Endothelial cell of umbilical vein (primary cell): Measurements from ENCODE around the gene HES3. TPM values are rescaled to one million over a fixed set of nuclear protein-coding genes. Genes with fewer than 3 reads are reported as not detected.

Source experiments
- BruUV-seq: library from RNA; stranded (reverse); fragments of 400-500 nt; replicated peaks from 2 replicates; lab custom pipeline; 2021; lab: Mats Ljungman, UMichigan
- CTCF ChIA-PET: fragments of 300-600, 350-600 bp; sonication (Branson Sonifier 250); formaldehyde crosslinking; loops from one replicate; lab custom pipeline; 2021; ENCODE audit warnings: antibody characterized with exemption, inconsistent platforms; lab: Charles Lee
- POLR2A ChIA-PET: fragments of 300-600, 350-600 bp; sonication (Branson Sonifier 250); formaldehyde crosslinking; loops from one replicate; lab custom pipeline; 2021; ENCODE audit warnings: antibody characterized with exemption, inconsistent platforms; lab: Charles Lee
- DNase-seq: peaks from one replicate; pipeline ENCODE4 v3.0.0-alpha.2; 2011; ENCODE audit warnings: low read depth, low spot score
- FAIRE-seq: peaks from 2 replicates; lab custom pipeline; 2011; peaks lifted over from hg19 to GRCh38; lab: Jason Lieb, UNC
- H2AFZ ChIP-seq: 2 replicates; pipeline ENCODE4 v1.6.0; 2012; ENCODE audit warnings: low read depth, low read length, control low read depth, inconsistent platforms
- H3K27ac ChIP-seq: 2 replicates; pipeline ENCODE4 v1.5.1; 2011; ENCODE audit warnings: low read depth, mild to moderate bottlenecking, control low read depth, low read length, moderate library complexity; ENCODE audit not compliant: insufficient read depth
- H3K27me3 ChIP-seq, 2 experiments: 2 replicates each; pipeline versions ENCODE4 v1.6.0 to v1.6.1; 2011; ENCODE audit warnings: low read length in 2 of 2, mixed read lengths in 1 of 2; ENCODE audit not compliant: control insufficient read depth in 2 of 2, insufficient read depth in 2 of 2
- H3K36me3 ChIP-seq, 2 experiments: 2 replicates in 1 of 2; 3 replicates in 1 of 2; pipeline ENCODE4 v1.5.1; 2011; ENCODE audit warnings: low read length in 2 of 2, mild to moderate bottlenecking in 1 of 2, moderate library complexity in 1 of 2; ENCODE audit not compliant: control insufficient read depth in 2 of 2, insufficient read depth in 2 of 2; ENCODE audit errors: extremely low read depth in 1 of 2
- H3K4me1 ChIP-seq: 3 replicates; pipeline ENCODE4 v1.5.1; 2011; ENCODE audit warnings: mild to moderate bottlenecking, low read length; ENCODE audit not compliant: control insufficient read depth, insufficient read depth; ENCODE audit errors: extremely low read depth
- H3K4me2 ChIP-seq: 2 replicates; pipeline ENCODE4 v1.6.1; 2011; ENCODE audit warnings: low read length, control low read depth, mixed read lengths; ENCODE audit not compliant: insufficient read depth
- H3K4me3 ChIP-seq, 3 experiments: fragments of 200-600 bp in 1 of 3; sonication (generic), shearing (Covaris generic) in 1 of 3; replicated peaks in 1 of 3; 2 replicates each; pipeline ENCODE4 v1.5.1; 2011 to 2016; ENCODE audit warnings: control low read depth in 3 of 3, low read length in 3 of 3, mild to moderate bottlenecking in 2 of 3, inconsistent platforms in 1 of 3, low read depth in 1 of 3, moderate library complexity in 1 of 3; ENCODE audit not compliant: insufficient read depth in 1 of 3
- H3K79me2 ChIP-seq: 2 replicates; pipeline ENCODE4 v1.6.0; 2012; ENCODE audit warnings: low read length, inconsistent platforms; ENCODE audit not compliant: control insufficient read depth, insufficient read depth
- H3K9ac ChIP-seq: replicated peaks from 2 replicates; pipeline ENCODE3; 2011; ENCODE audit warnings: low read length, control low read depth; ENCODE audit not compliant: insufficient read depth; ENCODE audit errors: extremely low read depth
- H3K9me1 ChIP-seq: replicated peaks from 3 replicates; pipeline ENCODE4 v1.6.0; 2011; ENCODE audit warnings: mild to moderate bottlenecking, low read length; ENCODE audit not compliant: control insufficient read depth, insufficient read depth; ENCODE audit errors: extremely low read depth
- H3K9me3 ChIP-seq: replicated peaks from 2 replicates; pipeline ENCODE4 v1.5.1; 2012; ENCODE audit warnings: low read length, inconsistent platforms; ENCODE audit not compliant: control insufficient read depth, insufficient read depth
- H4K20me1 ChIP-seq: replicated peaks from 2 replicates; pipeline ENCODE3; 2011; ENCODE audit warnings: mild to moderate bottlenecking, low read length; ENCODE audit not compliant: control insufficient read depth, insufficient read depth; ENCODE audit errors: extremely low read depth
- CTCF ChIP-seq, 2 donors: IDR thresholded peaks; 1 replicate in 1 of 2; 2 replicates in 1 of 2; pipeline ENCODE4 v1.5.1; 2011; ENCODE audit warnings: low read length in 2 of 2, mild to moderate bottlenecking in 2 of 2, moderate library complexity in 2 of 2, control low read depth in 1 of 2, inconsistent platforms in 1 of 2, low read depth in 1 of 2; ENCODE audit not compliant: insufficient read depth in 1 of 2; ENCODE audit errors: extremely low read depth in 1 of 2
- FOS ChIP-seq: IDR thresholded peaks from 2 replicates; pipeline ENCODE4 v1.6.1; 2011; ENCODE audit warnings: mild to moderate bottlenecking, low read length, moderate library complexity, borderline replicate concordance; ENCODE audit not compliant: insufficient read depth
- JUN ChIP-seq: IDR thresholded peaks from 2 replicates; pipeline ENCODE4 v1.6.1; 2011; ENCODE audit warnings: borderline replicate concordance, low read depth; ENCODE audit not compliant: insufficient read length, insufficient read depth
- POLR2AphosphoS5 ChIP-seq: IDR thresholded peaks from 2 replicates; pipeline ENCODE4 v1.6.1; 2012; ENCODE audit warnings: low read depth, mild to moderate bottlenecking, control low read depth, low read length, moderate library complexity; ENCODE audit not compliant: insufficient read depth
- dilution Hi-C: fragments of 300-500 bp; cut with MboI; formaldehyde crosslinking; loops from one replicate; pipeline ENCODE4 v1.15.0; 2019; ENCODE audit warnings: low sequenced_read_pairs; ENCODE audit not compliant: extremely low pct_ligation_motif_present
- intact Hi-C: fragments of 100-400 bp; cut with micrococcal nuclease; formaldehyde crosslinking; loops from one replicate; pipeline ENCODE4 v1.10.0; 2022
- polyA plus RNA-seq, 4 experiments: library from polyadenylated mRNA; depleted of rRNA in 3 of 4; stranded (reverse) in 3 of 4; unstranded in 1 of 4; fragments of >200 nt; gene quantifications; 2 replicates each; pipeline versions ENCODE4 v1.2.1 to v1.2.3, GENCODE V29; 2011 to 2012; ENCODE audit warnings: missing spikeins in 1 of 4
- total RNA-seq: library from RNA; stranded (reverse); gene quantifications from 2 replicates; pipeline ENCODE4 v1.2.3, GENCODE V29; 2021

Gene HES3
- total and polyA plus RNA-seq, 2 donors (not counting 3 experiments of a cell fraction or from before 2014, with no cell fraction given), result not detected

- no TSS peak for BruUV-seq
- POLR2A ChIA-PET, result no interaction called here
- dilution Hi-C loops, result no loop called here
Measured at GRCh38 chr1:6246497-6247467, 2.8 kb downstream of the HES3 start.

More at GRCh38 chr1:6246497-6247467, 2.8 kb downstream of the HES3 start:
- Histone ChIP-seq H3K4me3 (no peak overlapping the region), H3K9ac (no peak overlapping the region), H2AFZ (no peak overlapping the region), H3K9me3 (no peaks in the 10 kb centered on the region), H3K27me3 (peaks cover 23 to 37% of the 10 kb centered on the region in 2 experiments), H3K36me3 (no peaks in the 10 kb centered on the region), H3K9me1 (no peaks in the 10 kb centered on the region), H3K4me1 (peaks cover 5% of the 10 kb centered on the region), H4K20me1 (no peaks in the 10 kb centered on the region), H3K27ac (no peak overlapping the region), H3K4me2 (no peak overlapping the region), H3K79me2 (no peaks in the 10 kb centered on the region)
- DNase-seq (peak; percentile 58), FAIRE-seq (peak; percentile 77)
- intact Hi-C loops, result loop anchor here (1.0 kb wide), 5 partner anchors 14 to 192 kb away; no protein-coding TSS in a partner anchor
- CTCF ChIA-PET, result interaction anchor here (0.6 to 7.8 kb wide), 53 partner anchors 9 to 399 kb away, joined by 3 to 208 read pairs (median 5); partner anchors contain the start of genes ACOT7, GPR153, ICMT and PLEKHG5
- TF ChIP-seq CTCF (IDR thresholded peaks at IDR 0.05; ENCODE audit: extremely low read depth in 1 of 2, insufficient read depth in 1 of 2, low read depth in 1 of 2, low read length in 2 of 2) (peak; percentile 81 to 94), JUN (no peak), POLR2AphosphoS5 (no peak), FOS (no peak)
